CD4-positive, alpha-beta T cell treated with Interleukin-10 for 1 hour (primary cell): Measurements from ENCODE around the gene YJU2.
"Not testable (repeated sequence)": the region's sequence is repeated elsewhere in the genome, so short reads cannot be mapped to it uniquely, and the experiment has no call there.

ENCODE experiments used
- DNase-seq: peaks from one replicate; pipeline ENCODE4 v3.0.0-alpha.2; 2020

The YJU2 gene

GRCh38 chr19:4229179-4229931 lies 17.5 kb upstream of the YJU2 start, which contains the start of gene EBI3:
Gene EBI3, plus strand, starts transcription at chr19:4229523. Its CDS starts 28 bp downstream, at chr19:4229551.
- peak; percentile 21 for DNase-seq

DNA sequence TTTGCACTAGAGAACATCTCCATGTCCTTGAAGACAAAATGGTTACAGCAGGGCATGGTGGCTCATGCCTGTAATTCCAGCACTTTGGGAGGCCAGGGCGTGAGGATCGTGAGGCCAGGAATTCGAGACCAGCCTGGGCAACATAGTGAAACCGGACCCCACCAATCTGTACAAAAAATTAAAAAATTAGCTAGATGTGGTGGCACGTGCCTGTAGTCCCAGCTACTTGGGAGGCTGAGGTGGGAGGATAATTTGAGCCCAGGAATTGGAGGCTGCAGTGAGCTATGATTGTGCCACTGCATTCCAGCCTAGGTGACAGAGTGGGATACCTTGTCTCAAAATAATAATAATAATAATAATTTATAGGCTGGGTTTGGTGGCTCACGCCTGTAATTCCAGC lies 16.6 kb upstream of the YJU2 start:
- DNase-seq = not testable (repeated sequence)

GRCh38 chr19:4231521-4231920 lies 15.4 kb upstream of the YJU2 start:
- not testable (repeated sequence) for DNase-seq

- not testable (repeated sequence) for DNase-seq
These were observed 14.7 kb upstream of the YJU2 start for GRCh38 chr19:4232139-4232538.

- DNase-seq = no peak
These were observed 14.1 kb upstream of the YJU2 start for GRCh38 chr19:4232614-4233281.

DNA sequence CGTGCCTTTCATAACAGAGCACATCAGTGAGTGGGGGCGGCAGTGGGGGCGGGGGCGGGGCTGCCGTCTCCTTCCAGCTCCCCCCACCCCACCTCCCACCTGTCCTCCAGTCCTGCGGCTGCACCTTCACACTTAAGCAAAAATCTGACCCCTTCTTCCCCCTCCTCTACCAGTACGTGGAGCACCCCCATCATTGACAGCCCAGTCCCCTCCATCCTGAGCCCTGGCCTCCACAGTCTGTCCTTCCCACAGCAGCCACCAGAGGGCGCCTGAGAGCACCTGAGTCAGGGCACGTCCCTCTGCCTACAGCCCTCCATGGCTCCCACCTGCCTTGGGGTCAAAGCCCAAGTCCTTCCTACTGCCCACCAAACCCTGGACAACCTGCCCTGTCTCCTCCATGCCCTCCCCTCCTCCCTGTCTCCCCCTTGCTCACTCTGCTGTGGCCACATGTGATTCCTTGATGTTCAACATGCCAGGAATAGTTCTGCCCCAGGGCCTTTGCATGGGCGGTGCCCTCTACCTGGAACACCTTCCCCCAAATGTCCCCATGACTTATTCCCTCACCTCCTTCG lies 13.5 kb upstream of the YJU2 start:
- peak; percentile 60 for DNase-seq

GRCh38 chr19:4234142-4234861 lies 12.6 kb upstream of the YJU2 start:
- no peak for DNase-seq

GRCh38 chr19:4234862-4235201 lies 12.0 kb upstream of the YJU2 start:
- no peak for DNase-seq

DNA sequence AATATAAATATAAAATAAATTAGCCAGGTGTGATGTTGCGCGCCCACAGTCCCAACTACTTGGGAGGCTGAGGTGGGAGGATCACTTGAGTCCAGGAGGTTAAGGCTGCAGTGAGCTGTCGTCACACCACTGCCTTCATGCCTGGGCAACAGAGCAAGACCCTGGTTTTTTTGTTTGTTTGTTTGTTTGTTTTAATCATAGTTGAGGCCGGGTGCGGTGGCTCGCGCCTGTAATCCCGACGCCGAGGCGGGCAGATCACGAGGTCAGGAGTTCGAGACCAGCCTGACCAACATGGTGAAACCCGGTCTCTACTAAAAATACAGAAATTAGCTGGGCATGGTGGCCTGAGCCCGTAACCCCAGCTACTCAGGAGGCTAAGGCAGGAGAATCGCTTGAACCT lies 9.4 kb upstream of the YJU2 start:
- not testable (repeated sequence) for DNase-seq

GRCh38 chr19:4238831-4239230 lies 8.0 kb upstream of the YJU2 start:
- no peak for DNase-seq

DNA sequence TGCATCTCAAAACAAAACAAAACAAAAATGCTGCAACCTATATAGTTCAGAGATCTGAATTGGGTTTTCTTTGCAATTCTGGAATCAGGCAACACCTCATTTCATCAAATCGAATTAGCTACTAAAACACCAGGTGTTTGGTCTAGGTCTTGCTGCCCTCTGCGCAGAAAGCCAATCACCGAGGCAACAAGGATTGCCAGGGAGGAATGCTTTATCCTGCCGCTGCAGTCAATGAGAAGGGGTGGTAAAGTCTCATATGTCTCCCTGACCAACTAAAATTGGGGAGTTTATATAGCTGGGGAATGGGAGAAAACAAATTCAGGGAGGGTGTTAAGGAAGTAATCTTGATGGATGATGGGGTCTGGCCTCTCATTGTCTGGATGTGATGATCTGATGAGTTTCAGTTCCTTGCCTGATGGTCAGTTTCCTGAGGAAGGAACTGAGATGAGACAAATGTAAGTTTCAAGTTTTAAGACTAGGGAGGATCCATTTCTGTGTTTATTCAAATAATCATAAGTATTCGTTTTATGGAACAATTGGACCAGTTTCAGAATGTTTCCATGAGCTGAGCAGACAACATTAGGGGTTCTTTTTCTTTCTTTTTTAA lies 5.0 kb upstream of the YJU2 start:
- no peak for DNase-seq

GRCh38 chr19:4245938-4246337 lies 942 bp upstream of the YJU2 start:
- DNase-seq = not testable (repeated sequence)

- DNase-seq = no peak
These were observed 9.7 kb downstream of the YJU2 start for GRCh38 chr19:4256563-4256962.

- no peak for DNase-seq
These were observed 10.1 kb downstream of the YJU2 start for GRCh38 chr19:4257025-4257424.

DNA sequence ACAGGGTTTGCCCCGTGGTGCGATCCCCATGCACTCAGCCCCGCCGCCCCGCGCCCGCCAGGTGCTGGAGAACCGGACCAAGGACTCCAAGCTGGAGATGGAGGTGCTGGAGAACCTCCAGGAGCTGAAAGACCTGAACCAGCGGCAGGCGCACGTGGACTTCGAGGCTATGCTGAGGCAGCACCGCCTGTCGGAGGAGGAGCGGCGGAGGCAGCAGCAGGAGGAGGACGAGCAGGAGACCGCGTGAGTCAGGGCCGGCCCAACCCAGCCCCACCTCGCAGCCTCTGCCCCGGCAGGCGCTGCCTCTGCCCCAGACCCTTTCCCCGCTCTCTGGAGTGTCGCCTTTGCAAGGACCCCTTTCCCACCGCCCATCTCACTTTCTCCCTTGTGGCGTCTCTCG lies 11.3 kb downstream of the YJU2 start:
- no peak for DNase-seq

- DNase-seq = no peak
These were observed 13.8 kb downstream of the YJU2 start for GRCh38 chr19:4260613-4261191.

- DNase-seq = peak; percentile 30
These were observed 17.9 kb downstream of the YJU2 start for GRCh38 chr19:4264812-4265211.

DNA sequence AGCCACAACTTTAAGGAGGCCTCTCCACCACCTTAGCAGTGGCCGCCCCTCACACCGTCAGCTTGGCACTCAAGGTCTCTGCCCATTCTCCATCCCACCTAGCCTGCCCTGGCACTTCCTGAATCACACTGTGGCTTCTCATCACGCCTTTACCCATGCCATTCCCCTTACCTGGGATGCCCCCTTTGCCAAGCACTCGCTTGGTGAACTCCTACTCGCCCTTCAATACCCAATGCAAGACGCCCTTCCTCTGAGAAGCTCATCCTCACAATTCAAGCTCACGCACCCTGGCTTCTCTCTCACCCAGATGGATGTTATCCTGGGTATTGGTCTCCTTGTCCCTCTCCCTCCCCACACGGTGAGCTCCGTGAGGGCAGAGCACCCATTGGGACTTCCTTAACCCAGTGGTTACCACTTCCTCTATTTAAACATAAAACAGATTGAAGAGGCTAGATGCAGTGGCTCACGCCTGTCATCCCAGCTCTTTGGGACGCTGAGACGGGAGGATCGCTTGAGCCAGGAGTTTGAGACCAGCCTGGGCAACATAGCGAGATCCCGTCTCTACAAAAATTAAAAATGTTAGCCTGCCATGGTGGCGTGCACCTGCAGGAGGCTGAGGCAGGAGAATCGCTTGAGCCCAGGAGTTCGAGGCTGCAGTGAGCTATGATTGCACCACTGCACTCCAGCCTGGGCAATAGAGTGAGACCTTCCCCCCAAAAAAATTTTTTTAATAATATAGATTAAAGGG lies 19.5 kb downstream of the YJU2 start:
- no peak for DNase-seq

DNA sequence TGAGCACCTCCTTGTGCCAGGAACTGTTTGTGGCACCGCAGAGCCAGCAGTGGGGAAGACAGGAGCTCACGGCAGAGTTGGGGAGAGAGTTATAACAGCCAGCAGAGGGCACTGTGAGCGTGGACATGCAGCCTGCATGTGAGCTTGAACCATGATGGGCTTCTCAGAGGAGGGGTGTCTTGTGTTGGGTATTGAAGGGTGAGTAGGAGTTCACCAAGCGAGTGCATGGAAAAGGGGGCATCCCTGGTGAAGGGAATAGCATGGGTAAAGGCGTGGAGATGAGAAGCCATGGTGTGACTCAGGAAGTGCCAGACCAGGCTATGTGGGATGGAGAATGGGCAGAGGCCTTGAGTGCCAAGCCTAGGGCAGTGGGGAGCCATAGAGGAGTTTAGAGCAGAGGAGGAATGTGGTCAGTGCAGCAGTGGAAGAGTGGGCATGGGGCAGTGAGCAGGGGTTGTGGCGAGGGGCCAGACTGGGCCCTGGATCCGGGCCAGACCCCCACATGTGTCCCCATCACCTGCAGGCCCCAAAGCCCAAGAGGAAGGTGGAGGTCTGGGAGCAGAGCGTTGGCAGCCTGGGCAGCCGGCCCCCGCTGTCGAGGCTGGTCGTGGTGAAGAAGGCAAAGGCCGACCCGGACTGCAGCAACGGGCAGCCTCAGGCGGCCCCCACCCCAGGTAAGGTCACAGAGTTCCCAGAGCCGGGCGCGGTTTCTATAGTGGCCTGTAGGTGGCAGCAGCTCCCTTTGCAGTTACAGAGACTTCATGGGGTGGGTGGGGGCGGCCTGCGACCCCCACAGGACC lies 20.4 kb downstream of the YJU2 start:
- DNase-seq = peak; percentile 59

- DNase-seq = no peak
These were observed 21.3 kb downstream of the YJU2 start for GRCh38 chr19:4267901-4268815.
